Hematopoietic multipotent progenitor cell (in vitro differentiated cells): ENCODE measurements around the gene PLAU. TPM values are rescaled to one million over a fixed set of nuclear protein-coding genes. Genes with fewer than 3 reads are reported as not detected.

Experiments used
- total RNA-seq: library from RNA; depleted of rRNA; stranded (reverse); fragments of >200 nt; gene quantifications from one replicate; pipeline ENCODE4 v1.2.3, GENCODE V29; 2012

The PLAU gene
- total RNA-seq, 1 donor: 10.8 TPM

Other genes starting within 250 kb of the PLAU start
- gene AGAP5, start 213.0 kb upstream of the PLAU start, total RNA-seq: 4.0 TPM
- 65.7 TPM for gene SEC24C, start 166.8 kb upstream of the PLAU start, total RNA-seq
- gene CHCHD1, start 129.1 kb upstream of the PLAU start, total RNA-seq: 9.2 TPM
- gene ZSWIM8, start 125.5 kb upstream of the PLAU start, total RNA-seq: 86.2 TPM
- gene NDST2, start 99.5 kb upstream of the PLAU start, total RNA-seq: 43.1 TPM
- 49.3 TPM for gene CAMK2G, start 36.6 kb upstream of the PLAU start, total RNA-seq
- gene VCL, start 87.0 kb downstream of the PLAU start, total RNA-seq: 42.5 TPM
- gene AP3M1, start 239.7 kb downstream of the PLAU start, total RNA-seq: 25.3 TPM
- 18.3 TPM for gene ADK, start 240.1 kb downstream of the PLAU start, total RNA-seq